Activated CD4-positive, CD25-positive, alpha-beta regulatory T cell treated with anti-CD3 and anti-CD28 coated beads, Interleukin-2, amount 50 U/mL, for 72 hours (primary cell): ENCODE data around the gene PHF5A.

Experiments used
- DNase-seq: peaks from one replicate; pipeline ENCODE4 v3.0.0; 2021

Gene PHF5A

GRCh38 chr22:41411021-41411851 is 57.3 kb downstream of the PHF5A start:
- no peak for DNase-seq

- no peak for DNase-seq
These were observed 58.2 kb downstream of the PHF5A start for GRCh38 chr22:41410311-41410751.
